ENCODE measurements around the gene ASCL4. TPM values are rescaled to one million over a fixed set of nuclear protein-coding genes. Genes with fewer than 3 reads are reported as not detected.

The ASCL4 gene
- total and polyA plus RNA-seq, 2 of the 13 experiments (the other 11 are each of a cell fraction or from before 2014, with no cell fraction given), result not detected

DNA sequence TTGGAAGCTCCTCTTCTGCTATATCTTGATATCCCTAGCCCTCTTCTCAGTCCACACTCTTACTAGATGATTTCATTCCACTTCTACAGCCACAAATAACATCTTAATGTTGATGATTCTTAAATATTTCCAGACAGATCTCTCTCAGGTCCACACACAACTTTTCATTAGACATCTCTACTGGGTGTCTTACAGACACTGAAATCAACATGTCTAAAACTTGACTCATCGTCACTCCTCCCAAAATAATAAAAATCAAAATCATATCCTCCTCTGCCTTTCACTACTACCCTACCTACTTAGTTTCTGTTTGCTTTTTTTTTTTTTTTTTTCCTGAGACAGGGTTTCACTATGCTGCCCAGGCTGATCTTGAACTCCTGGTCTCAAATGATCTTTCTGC, 25.4 kb upstream of the ASCL4 start:
- no peak overlapping the region for H3K4me2 ChIP-seq (ENCODE audit: low read depth, low read length)
- no peaks in the 10 kb centered on the region for H3K27me3 ChIP-seq (ENCODE audit: control insufficient read depth in 1 of 2, insufficient read depth in 2 of 2, low read length in 2 of 2)
- H3K9me3 ChIP-seq (ENCODE audit: low read length), result no peaks in the 10 kb centered on the region
- ChIA-PET POLR2A (no interaction called here), CTCF (ENCODE audit: low intra/inter-chr PET ratio, low total read pairs) (no interaction called here)
- in situ Hi-C loops (cut with HindIII; ENCODE audit: extremely low pct_ligation_motif_present, low pct_unique_long_range_greater_than_20kb) (no loop called here), intact Hi-C loops (cut with micrococcal nuclease; ENCODE audit: unreplicated experiment) (no loop called here)
- H2AFZ ChIP-seq (ENCODE audit: low read length), result no peak overlapping the region
- no peaks in the 10 kb centered on the region for H3K79me2 ChIP-seq (ENCODE audit: insufficient read depth, low read length)
- H3K36me3 ChIP-seq (replicated peaks in 1 of 2; ENCODE audit: control insufficient read depth in 1 of 2, insufficient read depth in 2 of 2, low read length in 2 of 2), result peaks cover 18 to 64% of the 10 kb centered on the region in 2 experiments; a peak in 4 of 5 replicates
- H4K20me1 ChIP-seq (ENCODE audit: insufficient read depth, low read length), result no peaks in the 10 kb centered on the region
- DNase-seq (ENCODE audit: low spot score) (no peak), ATAC-seq (no peak), FAIRE-seq (no peak)
- H3K4me3 ChIP-seq (replicated peaks in 1 of 3; ENCODE audit: insufficient read depth in 1 of 3, low read depth in 2 of 3, low read length in 3 of 3), result no peak overlapping the region
- no peak overlapping the region for H3K9ac ChIP-seq (ENCODE audit: insufficient read depth, low read depth, low read length)
- no TSS peak for BruUV-seq (replicated peaks)
- TF ChIP-seq, protein P1, sequence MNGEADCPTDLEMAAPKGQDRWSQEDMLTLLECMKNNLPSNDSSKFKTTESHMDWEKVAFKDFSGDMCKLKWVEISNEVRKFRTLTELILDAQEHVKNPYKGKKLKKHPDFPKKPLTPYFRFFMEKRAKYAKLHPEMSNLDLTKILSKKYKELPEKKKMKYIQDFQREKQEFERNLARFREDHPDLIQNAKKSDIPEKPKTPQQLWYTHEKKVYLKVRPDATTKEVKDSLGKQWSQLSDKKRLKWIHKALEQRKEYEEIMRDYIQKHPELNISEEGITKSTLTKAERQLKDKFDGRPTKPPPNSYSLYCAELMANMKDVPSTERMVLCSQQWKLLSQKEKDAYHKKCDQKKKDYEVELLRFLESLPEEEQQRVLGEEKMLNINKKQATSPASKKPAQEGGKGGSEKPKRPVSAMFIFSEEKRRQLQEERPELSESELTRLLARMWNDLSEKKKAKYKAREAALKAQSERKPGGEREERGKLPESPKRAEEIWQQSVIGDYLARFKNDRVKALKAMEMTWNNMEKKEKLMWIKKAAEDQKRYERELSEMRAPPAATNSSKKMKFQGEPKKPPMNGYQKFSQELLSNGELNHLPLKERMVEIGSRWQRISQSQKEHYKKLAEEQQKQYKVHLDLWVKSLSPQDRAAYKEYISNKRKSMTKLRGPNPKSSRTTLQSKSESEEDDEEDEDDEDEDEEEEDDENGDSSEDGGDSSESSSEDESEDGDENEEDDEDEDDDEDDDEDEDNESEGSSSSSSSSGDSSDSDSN (CRISPR knock-in tag; IDR thresholded peaks at IDR 0.05), result no peak
- TF ChIP-seq ATF1 (CRISPR knock-in tag; IDR thresholded peaks at IDR 0.05) (no peak), CREM (IDR thresholded peaks at IDR 0.05) (no peak), CREM (CRISPR knock-in tag; IDR thresholded peaks at IDR 0.05) (no peak), ZNF232 (CRISPR knock-in tag; IDR thresholded peaks at IDR 0.05; ENCODE audit: borderline replicate concordance) (no peak), MXI1 (IDR thresholded peaks at IDR 0.05; ENCODE audit: borderline replicate concordance, low read depth, low read length) (no peak), NBN (conservative IDR thresholded peaks at IDR 0.05) (no peak), HOXA9 (CRISPR knock-in tag; IDR thresholded peaks at IDR 0.05; ENCODE audit: borderline replicate concordance) (no peak), SAFB2 (CRISPR knock-in tag; IDR thresholded peaks at IDR 0.05; ENCODE audit: borderline replicate concordance, low read depth) (no peak), JUND (CRISPR knock-in tag; IDR thresholded peaks at IDR 0.05) (no peak), ZNF234 (CRISPR knock-in tag; conservative IDR thresholded peaks at IDR 0.05) (no peak), BHLHE40 (IDR thresholded peaks at IDR 0.05; ENCODE audit: low read length) (no peak), TBX2 (CRISPR knock-in tag; IDR thresholded peaks at IDR 0.05; ENCODE audit: borderline replicate concordance) (no peak), ZNF556 (CRISPR knock-in tag; IDR thresholded peaks at IDR 0.05; ENCODE audit: borderline replicate concordance) (no peak)
- TF ChIP-seq, protein P2, sequence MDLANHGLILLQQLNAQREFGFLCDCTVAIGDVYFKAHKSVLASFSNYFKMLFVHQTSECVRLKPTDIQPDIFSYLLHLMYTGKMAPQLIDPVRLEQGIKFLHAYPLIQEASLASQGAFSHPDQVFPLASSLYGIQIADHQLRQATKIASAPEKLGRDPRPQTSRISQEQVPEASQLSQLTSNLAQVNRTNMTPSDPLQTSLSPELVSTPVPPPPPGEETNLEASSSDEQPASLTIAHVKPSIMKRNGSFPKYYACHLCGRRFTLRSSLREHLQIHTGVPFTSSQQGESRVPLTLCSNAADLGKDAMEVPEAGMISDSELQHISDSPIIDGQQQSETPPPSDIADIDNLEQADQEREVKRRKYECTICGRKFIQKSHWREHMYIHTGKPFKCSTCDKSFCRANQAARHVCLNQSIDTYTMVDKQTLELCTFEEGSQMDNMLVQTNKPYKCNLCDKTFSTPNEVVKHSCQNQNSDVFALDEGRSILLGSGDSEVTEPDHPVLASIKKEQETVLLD (CRISPR knock-in tag; IDR thresholded peaks at IDR 0.05; ENCODE audit: low read depth), result no peak
- no peaks in the 10 kb centered on the region for H3K4me1 ChIP-seq (ENCODE audit: insufficient read depth, low read length)
- 96% methylated on average over 1 of the region's 1 CpG for whole genome bisulfite sequencing (ENCODE audit: low lambda C conversion rate)
- H3K27ac ChIP-seq (ENCODE audit: extremely low read length, insufficient read depth, low read length), result no peak overlapping the region
